Measurements from ENCODE around the gene FAM180A. TPM values are rescaled to one million over a fixed set of nuclear protein-coding genes. Genes with fewer than 3 reads are reported as not detected.

Gene FAM180A
- total RNA-seq, 1 experiment from 2014 or later = not detected

- peaks cover 23% of the 10 kb centered on the region for H3K4me1 Mint-ChIP-seq
- no peaks in the 10 kb centered on the region for H3K9me3 Mint-ChIP-seq
- ChIA-PET POLR2A (no interaction called here), CTCF (interaction anchor here (1.0 kb wide), 1 partner anchor 33 kb away, joined by 3 read pairs; no protein-coding TSS in a partner anchor)
- peaks cover 2% of the 10 kb centered on the region; the same call in 1 of the 2 replicates for H3K27me3 Mint-ChIP-seq (ENCODE audit: low read depth)
- no peak overlapping the region for H3K27ac Mint-ChIP-seq
- TF ChIP-seq, protein P1, sequence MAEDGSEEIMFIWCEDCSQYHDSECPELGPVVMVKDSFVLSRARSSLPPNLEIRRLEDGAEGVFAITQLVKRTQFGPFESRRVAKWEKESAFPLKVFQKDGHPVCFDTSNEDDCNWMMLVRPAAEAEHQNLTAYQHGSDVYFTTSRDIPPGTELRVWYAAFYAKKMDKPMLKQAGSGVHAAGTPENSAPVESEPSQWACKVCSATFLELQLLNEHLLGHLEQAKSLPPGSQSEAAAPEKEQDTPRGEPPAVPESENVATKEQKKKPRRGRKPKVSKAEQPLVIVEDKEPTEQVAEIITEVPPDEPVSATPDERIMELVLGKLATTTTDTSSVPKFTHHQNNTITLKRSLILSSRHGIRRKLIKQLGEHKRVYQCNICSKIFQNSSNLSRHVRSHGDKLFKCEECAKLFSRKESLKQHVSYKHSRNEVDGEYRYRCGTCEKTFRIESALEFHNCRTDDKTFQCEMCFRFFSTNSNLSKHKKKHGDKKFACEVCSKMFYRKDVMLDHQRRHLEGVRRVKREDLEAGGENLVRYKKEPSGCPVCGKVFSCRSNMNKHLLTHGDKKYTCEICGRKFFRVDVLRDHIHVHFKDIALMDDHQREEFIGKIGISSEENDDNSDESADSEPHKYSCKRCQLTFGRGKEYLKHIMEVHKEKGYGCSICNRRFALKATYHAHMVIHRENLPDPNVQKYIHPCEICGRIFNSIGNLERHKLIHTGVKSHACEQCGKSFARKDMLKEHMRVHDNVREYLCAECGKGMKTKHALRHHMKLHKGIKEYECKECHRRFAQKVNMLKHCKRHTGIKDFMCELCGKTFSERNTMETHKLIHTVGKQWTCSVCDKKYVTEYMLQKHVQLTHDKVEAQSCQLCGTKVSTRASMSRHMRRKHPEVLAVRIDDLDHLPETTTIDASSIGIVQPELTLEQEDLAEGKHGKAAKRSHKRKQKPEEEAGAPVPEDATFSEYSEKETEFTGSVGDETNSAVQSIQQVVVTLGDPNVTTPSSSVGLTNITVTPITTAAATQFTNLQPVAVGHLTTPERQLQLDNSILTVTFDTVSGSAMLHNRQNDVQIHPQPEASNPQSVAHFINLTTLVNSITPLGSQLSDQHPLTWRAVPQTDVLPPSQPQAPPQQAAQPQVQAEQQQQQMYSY (CRISPR knock-in tag; IDR thresholded peaks at IDR 0.05) = no peak
- TF ChIP-seq NFATC4 (CRISPR knock-in tag; IDR thresholded peaks at IDR 0.05) = no peak
- no peak for TF ChIP-seq GABPB1 (CRISPR knock-in tag; IDR thresholded peaks at IDR 0.05)
- no peak for TF ChIP-seq ATF6 (CRISPR knock-in tag; IDR thresholded peaks at IDR 0.05)
- TF ChIP-seq ZNF423 (CRISPR knock-in tag; IDR thresholded peaks at IDR 0.05) = no peak
- TF ChIP-seq ATF3 (CRISPR knock-in tag; conservative IDR thresholded peaks at IDR 0.05) = no peak
- TF ChIP-seq, protein P2, sequence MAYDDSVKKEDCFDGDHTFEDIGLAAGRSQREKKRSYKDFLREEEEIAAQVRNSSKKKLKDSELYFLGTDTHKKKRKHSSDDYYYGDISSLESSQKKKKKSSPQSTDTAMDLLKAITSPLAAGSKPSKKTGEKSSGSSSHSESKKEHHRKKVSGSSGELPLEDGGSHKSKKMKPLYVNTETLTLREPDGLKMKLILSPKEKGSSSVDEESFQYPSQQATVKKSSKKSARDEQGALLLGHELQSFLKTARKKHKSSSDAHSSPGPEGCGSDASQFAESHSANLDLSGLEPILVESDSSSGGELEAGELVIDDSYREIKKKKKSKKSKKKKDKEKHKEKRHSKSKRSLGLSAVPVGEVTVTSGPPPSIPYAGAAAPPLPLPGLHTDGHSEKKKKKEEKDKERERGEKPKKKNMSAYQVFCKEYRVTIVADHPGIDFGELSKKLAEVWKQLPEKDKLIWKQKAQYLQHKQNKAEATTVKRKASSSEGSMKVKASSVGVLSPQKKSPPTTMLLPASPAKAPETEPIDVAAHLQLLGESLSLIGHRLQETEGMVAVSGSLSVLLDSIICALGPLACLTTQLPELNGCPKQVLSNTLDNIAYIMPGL (CRISPR knock-in tag; IDR thresholded peaks at IDR 0.05) = no peak
- TF ChIP-seq FOXP1 (CRISPR knock-in tag; IDR thresholded peaks at IDR 0.05; ENCODE audit: borderline replicate concordance) = no peak
- TF ChIP-seq CREB1 (CRISPR knock-in tag; IDR thresholded peaks at IDR 0.05) = no peak
- ATAC-seq = no peak
- no peaks in the 10 kb centered on the region for H3K36me3 Mint-ChIP-seq
- no peak for DNase-seq (ENCODE audit: low spot score)
- no peak overlapping the region for H3K4me3 Mint-ChIP-seq
Observed at GRCh38 chr7:135769005-135769802, 20.6 kb upstream of the FAM180A start.

DNA sequence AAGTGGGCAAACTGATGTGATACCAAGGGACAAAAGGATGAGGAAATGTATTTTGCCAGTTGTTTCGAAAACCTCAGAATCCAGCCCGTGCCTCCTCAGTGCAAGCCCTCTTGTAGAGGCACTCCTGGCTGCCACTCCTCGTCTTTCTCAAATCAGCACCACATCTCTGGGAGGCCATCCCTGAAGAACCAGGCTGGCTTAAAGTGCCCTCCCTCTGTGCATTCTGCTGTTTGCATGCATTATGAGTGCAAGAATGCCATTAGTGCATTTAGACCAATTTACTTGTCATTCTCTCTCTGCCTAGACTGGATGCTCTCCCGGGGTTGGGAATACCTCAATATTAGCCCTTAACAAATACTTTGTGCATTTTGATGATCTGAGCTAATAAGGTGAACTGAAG lies 19.9 kb upstream of the FAM180A start:
- TF ChIP-seq FOXK1 (CRISPR knock-in tag; IDR thresholded peaks at IDR 0.05) = no peak
- TF ChIP-seq, protein P3, sequence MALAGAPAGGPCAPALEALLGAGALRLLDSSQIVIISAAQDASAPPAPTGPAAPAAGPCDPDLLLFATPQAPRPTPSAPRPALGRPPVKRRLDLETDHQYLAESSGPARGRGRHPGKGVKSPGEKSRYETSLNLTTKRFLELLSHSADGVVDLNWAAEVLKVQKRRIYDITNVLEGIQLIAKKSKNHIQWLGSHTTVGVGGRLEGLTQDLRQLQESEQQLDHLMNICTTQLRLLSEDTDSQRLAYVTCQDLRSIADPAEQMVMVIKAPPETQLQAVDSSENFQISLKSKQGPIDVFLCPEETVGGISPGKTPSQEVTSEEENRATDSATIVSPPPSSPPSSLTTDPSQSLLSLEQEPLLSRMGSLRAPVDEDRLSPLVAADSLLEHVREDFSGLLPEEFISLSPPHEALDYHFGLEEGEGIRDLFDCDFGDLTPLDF (CRISPR knock-in tag; IDR thresholded peaks at IDR 0.05) = no peak
- no peak for TF ChIP-seq MYBL2 (CRISPR knock-in tag; IDR thresholded peaks at IDR 0.05)
- TF ChIP-seq CREB1 (CRISPR knock-in tag; IDR thresholded peaks at IDR 0.05) = no peak
- TF ChIP-seq, protein P4, sequence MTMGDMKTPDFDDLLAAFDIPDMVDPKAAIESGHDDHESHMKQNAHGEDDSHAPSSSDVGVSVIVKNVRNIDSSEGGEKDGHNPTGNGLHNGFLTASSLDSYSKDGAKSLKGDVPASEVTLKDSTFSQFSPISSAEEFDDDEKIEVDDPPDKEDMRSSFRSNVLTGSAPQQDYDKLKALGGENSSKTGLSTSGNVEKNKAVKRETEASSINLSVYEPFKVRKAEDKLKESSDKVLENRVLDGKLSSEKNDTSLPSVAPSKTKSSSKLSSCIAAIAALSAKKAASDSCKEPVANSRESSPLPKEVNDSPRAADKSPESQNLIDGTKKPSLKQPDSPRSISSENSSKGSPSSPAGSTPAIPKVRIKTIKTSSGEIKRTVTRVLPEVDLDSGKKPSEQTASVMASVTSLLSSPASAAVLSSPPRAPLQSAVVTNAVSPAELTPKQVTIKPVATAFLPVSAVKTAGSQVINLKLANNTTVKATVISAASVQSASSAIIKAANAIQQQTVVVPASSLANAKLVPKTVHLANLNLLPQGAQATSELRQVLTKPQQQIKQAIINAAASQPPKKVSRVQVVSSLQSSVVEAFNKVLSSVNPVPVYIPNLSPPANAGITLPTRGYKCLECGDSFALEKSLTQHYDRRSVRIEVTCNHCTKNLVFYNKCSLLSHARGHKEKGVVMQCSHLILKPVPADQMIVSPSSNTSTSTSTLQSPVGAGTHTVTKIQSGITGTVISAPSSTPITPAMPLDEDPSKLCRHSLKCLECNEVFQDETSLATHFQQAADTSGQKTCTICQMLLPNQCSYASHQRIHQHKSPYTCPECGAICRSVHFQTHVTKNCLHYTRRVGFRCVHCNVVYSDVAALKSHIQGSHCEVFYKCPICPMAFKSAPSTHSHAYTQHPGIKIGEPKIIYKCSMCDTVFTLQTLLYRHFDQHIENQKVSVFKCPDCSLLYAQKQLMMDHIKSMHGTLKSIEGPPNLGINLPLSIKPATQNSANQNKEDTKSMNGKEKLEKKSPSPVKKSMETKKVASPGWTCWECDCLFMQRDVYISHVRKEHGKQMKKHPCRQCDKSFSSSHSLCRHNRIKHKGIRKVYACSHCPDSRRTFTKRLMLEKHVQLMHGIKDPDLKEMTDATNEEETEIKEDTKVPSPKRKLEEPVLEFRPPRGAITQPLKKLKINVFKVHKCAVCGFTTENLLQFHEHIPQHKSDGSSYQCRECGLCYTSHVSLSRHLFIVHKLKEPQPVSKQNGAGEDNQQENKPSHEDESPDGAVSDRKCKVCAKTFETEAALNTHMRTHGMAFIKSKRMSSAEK (CRISPR knock-in tag; IDR thresholded peaks at IDR 0.05; ENCODE audit: borderline replicate concordance) = no peak
- TF ChIP-seq FOXP1 (CRISPR knock-in tag; IDR thresholded peaks at IDR 0.05; ENCODE audit: borderline replicate concordance) = no peak
- TF ChIP-seq NFATC4 (CRISPR knock-in tag; IDR thresholded peaks at IDR 0.05) = no peak
- TF ChIP-seq ATF3 (CRISPR knock-in tag; conservative IDR thresholded peaks at IDR 0.05) = no peak
- TF ChIP-seq NR1H2 (CRISPR knock-in tag; IDR thresholded peaks at IDR 0.05) = no peak
- DNase-seq (ENCODE audit: low spot score) = no peak

More for the DNA sequence above, 19.9 kb upstream of the FAM180A start:
- Mint-ChIP-seq H3K9me3 (no peaks in the 10 kb centered on the region), H3K27ac (no peak overlapping the region), H3K27me3 (ENCODE audit: low read depth) (peaks cover 2% of the 10 kb centered on the region; the same call in 1 of the 2 replicates), H3K4me1 (peaks cover 15% of the 10 kb centered on the region), H3K36me3 (no peaks in the 10 kb centered on the region), H3K4me3 (no peak overlapping the region)
- CTCF ChIA-PET = interaction anchor here (0.6 to 1.0 kb wide), 2 partner anchors 32 to 57 kb away, joined by 3 to 5 read pairs; no protein-coding TSS in a partner anchor
- ATAC-seq = no peak
- POLR2A ChIA-PET = no interaction called here

All from WTC11 (cell line).